NOMO-1 treated with DMSO at 0.1 percent for 48 hours (cell line): ENCODE data around the gene CCSER1.
A peak's percentile ranks its signal among the peaks of the same experiment; 100 is the strongest.
"Not testable (repeated sequence)": the region's sequence is repeated elsewhere in the genome, so short reads cannot be mapped to it uniquely, and the experiment has no call there.

ENCODE experiments used
- DNase-seq: peaks from one replicate; lab custom pipeline; 2025; ENCODE audit not compliant: unreplicated experiment; lab: John Stamatoyannopoulos, UW

The CCSER1 gene

DNA sequence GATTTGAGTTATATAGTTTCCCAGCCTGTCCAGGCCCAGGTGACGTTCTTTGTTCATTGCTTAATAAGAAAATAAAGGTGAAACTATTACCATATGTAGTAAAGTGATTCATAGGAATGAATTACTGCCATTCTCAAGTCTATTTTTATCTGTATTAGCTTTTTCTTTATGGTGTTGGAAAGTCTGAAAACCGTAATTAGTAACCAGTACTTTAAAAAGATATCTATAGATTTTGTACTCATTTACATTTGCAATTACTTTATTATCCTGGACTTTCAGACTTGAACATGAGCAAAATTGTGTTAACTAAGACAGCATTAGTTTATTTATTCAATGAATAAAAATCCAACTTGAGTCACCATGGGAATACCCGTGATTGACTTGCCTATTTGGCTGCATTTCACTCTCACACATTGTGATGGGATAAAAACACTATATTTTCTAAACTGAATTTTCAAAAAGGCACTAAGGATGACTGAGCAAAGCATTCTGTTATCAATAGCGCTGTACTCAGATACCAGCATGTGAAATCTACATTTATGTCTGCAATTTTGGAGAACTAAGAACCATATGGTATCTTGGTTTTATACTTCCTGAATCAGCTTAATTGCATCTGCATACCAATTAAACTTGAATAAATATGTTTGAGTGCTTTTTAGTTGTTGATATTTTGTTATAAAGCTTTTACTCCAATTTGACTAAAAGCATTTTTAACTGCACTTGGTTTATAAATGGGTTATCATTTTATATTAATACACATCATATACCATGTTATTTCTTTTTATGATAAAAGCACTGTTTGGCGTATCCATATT, 154.6 kb downstream of the CCSER1 start:
- no peak for DNase-seq

DNA sequence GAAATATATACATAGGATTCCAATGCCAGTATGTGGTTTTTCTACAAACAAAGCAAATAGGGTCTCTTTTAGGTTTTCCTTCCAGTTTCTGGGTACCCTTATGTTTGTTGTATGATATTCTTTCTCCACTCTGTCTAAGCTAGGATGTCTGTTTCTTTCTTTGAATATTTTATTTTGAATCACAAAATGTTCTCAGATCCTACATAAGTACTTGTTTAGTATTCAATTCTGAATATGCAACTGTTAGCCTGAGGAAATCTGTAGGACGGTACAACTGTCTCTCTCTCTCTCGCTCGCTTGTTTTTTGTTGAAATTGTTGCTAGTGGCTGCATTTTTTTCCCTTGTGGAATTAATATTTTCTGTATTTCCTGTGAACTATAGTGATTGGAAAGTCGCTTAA, 163.2 kb downstream of the CCSER1 start:
- DNase-seq = no peak

DNA sequence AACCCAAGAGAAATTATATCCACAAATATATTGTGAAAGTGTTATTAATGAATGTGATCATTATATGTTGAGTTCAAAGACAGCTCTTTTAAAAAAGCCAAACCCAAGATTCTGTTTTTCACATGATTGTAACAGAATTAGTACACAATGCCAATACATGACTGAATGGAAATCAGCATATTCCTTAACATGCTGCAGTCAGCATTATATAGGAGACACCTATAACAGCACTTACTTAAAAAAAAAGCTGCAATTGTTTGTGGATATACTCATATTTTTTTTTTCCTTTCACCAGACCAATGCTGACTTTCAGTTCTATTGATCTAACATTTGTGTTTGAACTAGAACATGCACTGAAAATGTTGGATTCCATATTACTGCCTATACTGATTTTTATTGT, 165.2 kb downstream of the CCSER1 start:
- DNase-seq = no peak

DNA sequence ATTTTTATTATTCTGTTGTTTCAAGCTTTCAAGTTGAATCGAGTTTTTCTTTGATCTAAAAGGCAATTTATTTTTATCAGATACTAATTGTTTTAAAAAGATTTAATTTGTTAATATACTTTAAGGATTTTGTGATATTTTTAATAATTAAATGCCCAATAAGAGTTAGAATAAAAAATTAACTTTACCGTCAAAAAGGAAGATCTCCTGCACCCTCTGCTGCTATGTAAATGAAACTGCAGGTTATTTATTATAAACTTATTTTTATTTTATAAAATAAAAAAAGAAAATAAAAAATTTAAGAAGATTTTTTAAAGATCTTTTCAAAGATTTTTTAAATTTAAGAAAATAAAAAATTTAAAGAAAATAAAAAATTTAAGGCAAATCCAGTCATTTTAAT, 166.1 kb downstream of the CCSER1 start:
- no peak for DNase-seq

DNA sequence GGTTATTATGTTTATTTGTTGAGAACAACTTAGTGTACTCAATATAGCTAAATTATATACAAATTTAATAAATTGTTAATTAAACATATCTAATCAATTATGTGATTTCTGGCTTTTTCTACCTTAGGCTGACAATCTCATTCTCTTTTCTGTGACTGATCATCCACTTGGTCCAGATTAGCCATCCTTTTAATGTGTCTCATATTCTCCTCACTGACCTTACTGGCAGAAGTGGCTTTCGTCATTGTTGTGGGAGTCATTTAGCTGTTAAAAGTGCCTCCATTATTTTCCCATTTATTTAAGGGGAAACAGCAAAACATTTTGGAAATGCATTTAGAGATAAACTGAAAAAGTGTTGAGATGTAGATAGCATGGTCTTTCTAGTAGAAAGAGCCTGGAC, 172.2 kb downstream of the CCSER1 start:
- DNase-seq = no peak

DNA sequence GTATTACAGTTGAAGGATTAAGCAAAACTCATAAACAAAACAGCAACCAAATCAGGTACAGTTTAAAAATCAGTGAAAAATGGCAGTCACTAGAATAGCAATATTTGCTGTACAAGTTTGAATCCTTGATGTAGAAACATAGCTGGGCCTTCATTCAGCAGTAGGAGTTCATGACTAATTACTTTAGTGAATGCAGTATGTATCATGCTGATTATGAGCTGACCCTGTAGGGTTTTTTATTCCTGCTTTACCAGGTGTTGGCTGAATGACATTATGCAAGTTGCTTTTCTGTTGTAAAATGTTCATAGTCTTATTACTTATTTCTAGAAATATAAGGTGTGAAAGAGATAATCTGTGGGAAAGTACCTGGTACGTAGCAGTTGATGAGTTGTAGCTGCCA, 179.6 kb downstream of the CCSER1 start:
- DNase-seq = no peak

DNA sequence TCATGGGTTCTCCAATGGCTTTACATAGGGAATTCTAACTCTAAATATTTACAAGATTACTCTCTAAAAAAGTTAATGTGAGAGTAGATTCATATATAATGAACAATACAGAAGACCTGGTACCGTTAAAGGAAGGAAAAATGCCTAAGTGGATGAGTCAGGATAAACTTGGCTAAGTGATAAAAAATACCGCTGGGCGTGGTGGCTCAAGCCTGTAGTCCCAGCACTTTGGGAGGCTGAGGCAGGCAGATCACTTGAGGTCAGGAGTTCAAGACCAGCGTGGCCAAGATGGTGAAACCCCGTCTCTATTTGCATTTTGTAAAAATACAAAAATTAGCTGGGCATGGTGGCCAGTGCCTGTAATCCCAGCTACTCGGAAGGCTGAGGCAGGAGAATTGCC, 189.9 kb downstream of the CCSER1 start:
- not testable (repeated sequence) for DNase-seq

DNA sequence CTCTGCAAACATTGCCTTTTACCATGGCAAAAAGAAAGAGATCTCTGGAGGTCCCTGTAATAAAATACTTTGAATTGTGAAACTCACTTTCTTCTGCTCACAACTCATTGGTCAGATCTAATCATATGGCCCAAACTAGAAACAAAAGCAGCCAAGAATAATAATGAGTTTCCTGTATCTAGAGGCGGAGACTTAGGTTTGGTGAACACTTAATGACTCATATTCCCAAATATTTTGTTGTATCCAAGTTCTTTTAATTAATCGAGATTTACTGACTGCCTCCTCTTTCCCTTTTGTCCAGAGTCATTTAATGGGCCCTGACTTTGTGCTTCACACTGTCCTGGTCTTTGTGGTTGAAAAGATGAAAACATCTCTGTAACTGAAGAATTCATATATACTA, 190.6 kb downstream of the CCSER1 start:
- no peak for DNase-seq

DNA sequence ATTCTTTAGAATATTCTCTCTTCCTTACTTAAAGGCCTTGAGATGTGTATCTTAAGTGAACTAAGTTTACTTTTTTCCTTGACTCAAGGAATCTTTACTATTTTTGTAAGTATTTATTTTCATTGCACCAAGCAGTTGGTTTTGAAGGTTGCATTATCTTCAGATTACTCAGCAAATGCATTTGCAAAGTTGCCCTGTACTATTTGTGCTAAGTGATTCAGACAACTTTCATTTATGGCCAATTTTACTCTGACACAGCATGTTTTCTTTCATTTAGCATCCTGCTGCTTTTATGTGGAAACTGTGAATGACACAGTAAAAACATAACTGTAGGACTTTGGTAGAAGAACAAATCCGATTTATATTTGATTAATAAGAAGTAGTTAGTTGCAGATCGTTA, 191.0 kb downstream of the CCSER1 start:
- no peak for DNase-seq

DNA sequence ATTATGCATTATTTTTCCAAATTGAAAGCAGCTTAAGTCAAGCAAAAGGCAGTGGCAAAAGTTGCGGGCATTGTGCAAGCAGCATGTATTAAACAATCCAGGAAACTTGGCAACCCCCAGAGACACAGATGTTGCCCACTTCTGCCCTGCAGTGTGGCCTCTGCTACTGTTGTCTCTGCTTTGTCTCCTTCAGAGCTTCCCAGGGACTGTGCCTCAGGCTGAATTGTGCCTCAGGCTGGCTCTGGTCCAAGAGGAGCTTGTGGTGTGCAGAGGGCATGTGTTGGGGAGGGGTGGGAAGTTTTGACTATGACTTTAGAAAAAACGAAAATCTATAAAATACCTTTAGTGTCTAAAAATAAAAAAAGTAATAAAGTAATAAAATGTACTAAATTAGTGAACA, 201.4 kb downstream of the CCSER1 start:
- no peak for DNase-seq

DNA sequence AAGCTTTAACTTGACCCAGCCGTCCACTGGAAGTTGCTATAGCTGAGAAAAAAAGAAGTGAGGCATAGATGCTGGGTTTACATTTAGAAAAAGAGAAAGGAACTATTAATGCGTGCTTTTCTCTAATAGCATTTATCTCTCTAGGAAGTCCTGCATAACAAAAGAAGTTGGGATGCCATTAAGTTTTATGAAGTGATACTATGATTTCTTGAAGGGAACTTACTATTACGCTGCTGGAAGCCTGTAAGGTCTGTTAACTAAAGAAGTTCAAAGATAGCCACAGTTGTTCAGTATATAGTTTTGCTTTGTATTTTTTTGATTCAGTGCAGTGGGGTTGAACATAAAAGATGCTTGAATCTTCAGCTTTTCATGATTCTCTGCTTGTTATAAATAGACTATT, 203.4 kb downstream of the CCSER1 start:
- no peak for DNase-seq

DNA sequence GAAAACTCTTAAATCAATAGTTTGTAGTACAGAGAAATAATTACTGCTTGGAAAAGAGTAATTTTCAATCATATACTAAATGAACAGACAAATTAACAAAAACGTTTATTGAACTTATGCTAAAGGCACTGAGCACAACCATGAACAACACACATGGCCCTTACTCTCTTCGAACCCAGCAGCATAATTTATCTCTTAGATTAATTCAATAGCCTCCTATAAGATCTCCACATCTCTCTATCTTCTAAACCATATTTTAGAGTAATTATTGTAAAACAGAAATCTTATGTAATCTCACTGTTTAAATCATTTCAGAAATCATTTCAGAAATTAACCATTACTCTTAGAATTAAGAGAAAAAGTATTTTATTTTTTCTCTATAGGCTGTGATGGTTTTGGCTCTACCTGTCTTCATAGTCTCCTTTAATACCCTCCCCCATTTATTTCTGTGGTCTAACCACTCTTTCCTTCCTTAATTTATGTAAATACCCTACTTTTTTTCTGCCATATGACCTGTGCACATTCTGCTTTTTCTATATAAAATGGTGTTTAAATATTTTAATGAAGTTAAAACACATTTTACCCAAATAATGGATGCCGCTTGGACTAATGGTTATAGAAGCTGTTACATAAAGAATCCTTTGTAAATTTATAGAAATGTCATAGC, 218.5 kb downstream of the CCSER1 start:
- no peak for DNase-seq

DNA sequence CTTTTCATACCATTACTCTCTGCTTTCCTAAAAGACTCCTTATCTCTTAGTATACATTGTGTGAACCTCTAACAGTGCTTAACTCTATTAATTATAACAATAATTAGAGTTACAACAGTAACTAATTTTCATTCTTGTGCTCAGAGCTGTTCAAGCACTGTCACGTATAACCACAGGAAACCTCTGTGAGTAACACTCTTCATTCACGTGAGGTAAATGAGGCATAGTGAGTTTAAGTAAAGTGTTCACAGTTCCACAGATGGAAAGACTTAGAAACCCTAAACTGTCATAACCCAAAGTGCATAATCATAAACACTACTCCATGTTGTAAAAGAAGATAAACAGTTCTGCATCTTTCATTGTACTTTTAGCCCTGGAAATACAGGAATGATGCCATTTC, 222.4 kb downstream of the CCSER1 start:
- no peak for DNase-seq

DNA sequence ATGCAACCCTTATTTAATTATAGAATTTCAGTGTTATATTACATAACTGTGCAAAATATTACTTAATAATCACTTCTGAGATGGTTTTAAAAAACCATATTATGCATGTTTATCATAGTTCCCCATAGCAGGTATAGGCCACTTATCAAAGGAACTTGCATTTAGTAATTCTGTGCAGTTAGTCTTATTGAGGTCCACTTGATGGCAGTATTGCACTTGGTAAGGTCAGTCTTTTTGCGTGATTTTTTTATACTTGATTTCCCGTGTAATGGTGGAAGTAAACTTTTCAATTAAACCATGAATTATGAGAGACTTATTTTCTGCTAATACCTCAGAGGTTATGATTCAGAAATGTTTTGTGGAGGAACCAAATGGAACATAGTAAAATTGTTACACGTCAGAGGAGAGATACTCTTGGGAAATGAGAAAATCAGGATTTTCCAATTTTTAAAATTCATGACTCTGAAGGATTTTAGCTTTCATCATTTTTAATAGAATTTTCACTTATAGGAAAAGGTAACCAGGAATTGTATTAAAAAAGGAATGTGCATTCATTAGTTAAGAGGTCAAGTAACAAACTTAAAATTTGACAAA, 230.0 kb downstream of the CCSER1 start:
- peak; percentile 7 for DNase-seq

DNA sequence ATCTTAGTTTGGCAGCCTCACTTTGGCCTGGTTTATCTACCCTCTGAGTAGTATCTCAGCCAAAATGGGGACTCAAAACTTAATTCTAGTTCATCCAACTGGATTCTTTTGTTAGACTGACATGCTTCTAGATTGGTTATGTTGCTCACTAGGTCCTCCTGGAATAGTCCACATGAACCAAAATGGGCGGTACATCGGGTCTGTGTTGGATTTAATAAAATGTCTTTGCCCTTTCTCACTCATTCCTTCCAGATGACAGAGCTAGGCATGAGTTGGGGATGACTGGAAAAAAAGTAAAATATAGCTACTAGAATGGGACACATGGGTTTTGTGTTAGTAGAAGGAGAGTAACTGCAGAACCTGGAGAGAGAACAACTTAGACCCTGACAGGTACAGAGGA, 247.9 kb downstream of the CCSER1 start:
- no peak for DNase-seq

DNA sequence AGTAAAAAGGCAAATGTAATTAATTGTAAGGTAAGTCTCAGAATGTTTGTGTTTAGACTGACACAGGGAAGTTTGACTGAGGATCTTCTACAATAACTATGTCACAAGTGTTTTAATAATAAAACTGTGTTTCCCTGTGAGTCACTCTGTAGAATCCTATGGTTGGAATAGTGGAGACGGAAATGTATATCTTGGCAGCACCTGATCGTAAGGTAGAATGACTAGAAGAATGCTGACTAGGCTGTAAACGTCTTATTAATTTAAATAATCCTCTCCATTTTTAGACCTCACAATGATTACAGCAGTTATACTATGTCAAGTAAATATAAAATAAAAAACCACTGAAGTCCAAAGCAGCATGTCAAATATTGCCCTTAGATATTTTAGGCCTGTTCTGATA, 266.0 kb downstream of the CCSER1 start:
- DNase-seq = no peak

DNA sequence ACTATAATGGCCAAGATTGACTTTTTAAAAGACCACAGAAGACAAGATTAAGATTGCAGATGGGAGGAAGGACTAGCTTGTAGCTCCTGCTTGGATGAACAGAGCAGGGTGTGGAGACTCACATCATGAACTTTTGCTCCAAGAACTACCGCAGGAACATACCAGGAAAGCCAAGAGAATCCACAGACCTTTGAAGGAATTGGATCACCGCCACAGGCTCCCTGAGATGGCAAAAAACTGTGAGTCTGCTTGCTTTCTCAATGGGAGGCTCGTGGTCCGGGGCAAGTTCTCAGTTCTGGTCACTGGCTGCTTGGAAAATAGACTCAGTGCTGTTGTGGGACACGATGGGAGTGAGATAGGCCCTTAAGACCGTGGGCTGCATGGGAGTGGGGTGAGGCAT, 276.6 kb downstream of the CCSER1 start:
- no peak for DNase-seq

DNA sequence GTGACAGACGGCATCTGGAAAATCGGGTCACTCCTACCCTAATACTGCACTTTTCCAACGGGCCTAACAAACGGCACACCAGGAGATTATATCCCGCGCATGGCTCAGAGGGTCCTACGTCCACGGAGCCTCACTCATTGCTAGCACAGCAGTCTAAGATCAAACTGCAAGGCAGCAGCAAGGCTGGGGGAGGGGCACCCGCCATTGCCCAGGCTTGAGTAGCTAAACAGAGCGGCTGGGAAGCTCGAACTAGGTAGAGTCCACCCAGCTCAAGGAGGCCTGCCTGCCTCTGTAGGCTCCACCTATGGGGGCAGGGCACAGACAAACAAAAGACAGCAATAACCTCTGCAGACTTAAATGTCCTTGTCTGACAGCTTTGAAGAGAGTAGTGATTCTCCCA, 280.7 kb downstream of the CCSER1 start:
- DNase-seq = not testable (repeated sequence)

DNA sequence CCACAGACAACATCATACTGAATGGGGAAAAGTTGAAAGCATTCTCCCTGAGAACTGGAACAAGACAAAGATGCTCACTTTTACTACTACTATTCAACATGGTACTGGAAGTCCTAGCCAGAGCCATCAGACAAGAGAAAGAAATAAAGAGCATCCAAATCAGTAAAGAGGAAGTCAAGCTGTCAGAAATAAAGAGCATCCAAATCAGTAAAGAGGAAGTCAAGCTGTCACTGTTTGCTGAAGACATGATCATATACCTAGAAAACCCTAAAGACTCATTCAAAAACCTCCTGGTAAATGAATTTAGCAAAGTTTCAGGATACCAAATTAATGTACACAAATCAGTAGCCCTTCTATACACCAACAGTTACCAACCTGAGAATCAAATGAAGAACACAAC, 285.6 kb downstream of the CCSER1 start:
- DNase-seq = not testable (repeated sequence)

DNA sequence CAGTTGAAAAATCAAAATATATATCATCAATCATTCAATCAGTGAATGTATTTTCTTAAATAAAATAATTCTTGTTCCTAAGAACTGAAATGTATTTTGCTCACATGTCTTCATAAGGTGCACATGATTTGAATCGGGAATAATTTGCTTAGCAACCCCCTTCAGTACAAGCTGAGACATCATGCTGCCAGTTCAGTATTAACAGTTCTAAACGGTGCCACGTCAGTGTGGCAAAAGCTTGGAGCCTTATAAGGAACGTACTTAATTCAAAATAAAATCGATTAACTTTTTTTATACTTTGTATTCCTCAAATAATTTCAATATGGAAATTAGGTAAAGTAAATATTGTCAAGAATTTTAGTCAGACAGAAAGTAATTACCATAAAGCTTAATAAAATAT, 287.9 kb downstream of the CCSER1 start:
- DNase-seq = no peak

DNA sequence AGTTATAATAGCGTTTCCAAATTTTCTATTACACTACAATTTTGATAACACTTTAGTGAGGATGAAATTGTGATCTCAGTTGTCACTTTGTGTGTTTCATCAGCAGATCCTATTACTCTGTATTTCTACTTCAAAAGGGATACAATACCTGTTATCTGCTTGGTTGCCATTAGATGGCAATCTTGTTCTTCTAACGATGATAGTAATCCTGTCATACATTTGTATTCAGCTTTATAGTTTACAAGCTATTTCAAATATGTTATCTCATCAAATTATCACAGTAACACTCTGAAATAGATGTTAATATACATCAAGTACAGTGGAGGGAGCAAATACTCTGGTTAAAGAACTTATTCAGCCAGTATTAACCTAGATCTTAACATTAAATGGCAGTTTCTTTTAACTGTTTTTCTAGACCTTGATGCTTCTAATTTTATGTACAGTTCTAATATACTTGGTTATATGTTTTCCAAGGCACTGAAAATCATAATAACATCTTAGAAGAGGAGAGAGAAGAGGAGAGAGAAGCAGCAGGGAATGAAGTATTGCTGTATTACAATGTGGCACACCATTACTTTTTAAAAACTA, 292.0 kb downstream of the CCSER1 start:
- DNase-seq = peak; percentile 19

DNA sequence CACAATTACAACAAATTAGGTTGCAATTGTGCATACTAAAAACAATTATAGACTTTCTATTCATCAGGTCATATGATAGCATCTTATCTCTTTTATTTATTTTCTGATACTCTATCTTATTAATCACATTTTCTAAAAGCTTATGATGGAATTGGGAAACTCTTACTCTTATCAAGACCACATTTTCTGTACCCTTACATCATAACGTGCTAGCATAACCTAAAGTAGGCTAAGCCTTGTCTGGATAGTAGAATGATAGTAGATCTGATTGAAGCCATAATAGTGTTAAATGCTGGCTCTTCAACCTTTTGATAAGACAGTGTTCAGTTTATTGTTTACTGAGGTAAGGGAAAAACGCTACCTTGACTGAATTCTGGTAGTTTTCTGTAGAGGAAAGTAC, 294.0 kb downstream of the CCSER1 start:
- no peak for DNase-seq
